Islet of Langerhans (tissue), 1 donor: ENCODE data around the gene MGAT3.

ENCODE experiments used
- FAIRE-seq: peaks from one replicate; lab custom pipeline; 2011; peaks lifted over from hg19 to GRCh38; lab: Jason Lieb, UNC

Gene MGAT3

GRCh38 chr22:39530116-39530515 lies 73.3 kb downstream of the MGAT3 start:
- FAIRE-seq, result no peak

- no peak for FAIRE-seq
These were observed 74.0 kb downstream of the MGAT3 start for GRCh38 chr22:39530692-39531331.

- FAIRE-seq, result peak; percentile 97
These were observed 75.6 kb downstream of the MGAT3 start, which contains the start of gene RPS19BP1 for GRCh38 chr22:39532215-39533073. Gene RPS19BP1 (minus strand): TSS chr22:39532748. CDS start chr22:39532738, 10 bp downstream.

GRCh38 chr22:39534092-39534506 lies 77.3 kb downstream of the MGAT3 start:
- FAIRE-seq, result no peak

- no peak for FAIRE-seq
These were observed 78.0 kb downstream of the MGAT3 start for GRCh38 chr22:39534591-39535356.

- FAIRE-seq, result no peak
These were observed 78.5 kb downstream of the MGAT3 start for GRCh38 chr22:39535357-39535725.

GRCh38 chr22:39535831-39536449 lies 79.1 kb downstream of the MGAT3 start:
- FAIRE-seq, result no peak

GRCh38 chr22:39536711-39537110 lies 79.9 kb downstream of the MGAT3 start:
- no peak for FAIRE-seq

GRCh38 chr22:39537975-39538374 lies 81.2 kb downstream of the MGAT3 start:
- FAIRE-seq, result no peak
